ENCODE measurements around the gene FAM240A. TPM values are rescaled to one million over a fixed set of nuclear protein-coding genes. Genes with fewer than 3 reads are reported as not detected.

FAM240A gene
- total and polyA plus RNA-seq, 2 donors, result 0.05 to 0.37 TPM

DNA sequence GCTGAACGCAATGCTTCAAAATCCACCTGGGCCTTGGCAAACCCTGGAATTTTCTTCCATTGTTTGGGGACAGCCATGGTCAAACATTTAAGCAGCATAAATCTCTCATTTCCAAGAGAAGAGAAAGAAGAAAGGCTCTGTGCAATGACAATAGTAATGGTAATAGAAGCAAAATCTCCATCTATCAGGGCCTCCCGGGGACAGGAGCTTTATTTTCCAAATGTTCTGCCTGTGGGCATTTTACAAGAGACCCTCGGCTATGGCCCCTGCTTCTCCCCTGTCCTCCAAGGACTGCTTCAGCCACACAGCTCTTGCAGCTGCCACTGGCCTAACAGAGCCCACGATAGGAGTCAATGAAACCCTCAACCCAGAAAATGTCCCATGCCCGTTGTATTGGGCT is 12.7 kb upstream of the FAM240A start:
- no peaks in the 10 kb centered on the region for H3K27me3 ChIP-seq (ENCODE audit: control insufficient read depth in 2 of 2, insufficient read depth in 1 of 2, low read length in 1 of 2)
- 90% methylated on average over 5 of the region's 5 CpGs for WGBS
- H3K4me1 ChIP-seq (ENCODE audit: control insufficient read depth in 2 of 2, insufficient read depth in 2 of 2, low read length in 2 of 2), result no peaks in the 10 kb centered on the region
- no peak for DNase-seq (ENCODE audit: low read depth in 6 of 9, low spot score in 9 of 9)
- H3K36me3 ChIP-seq (ENCODE audit: control insufficient read depth in 2 of 2, insufficient read depth in 2 of 2, low read length in 1 of 2), result no peaks in the 10 kb centered on the region
- no peak overlapping the region for H3K27ac ChIP-seq (ENCODE audit: low read depth in 1 of 2, low read length in 1 of 2)
- H3K9me3 ChIP-seq (ENCODE audit: control insufficient read depth in 2 of 2, insufficient read depth in 1 of 2, low read length in 1 of 2), result no peaks in the 10 kb centered on the region
- H3K4me3 ChIP-seq (ENCODE audit: low read length in 2 of 2), result no peak overlapping the region

DNA sequence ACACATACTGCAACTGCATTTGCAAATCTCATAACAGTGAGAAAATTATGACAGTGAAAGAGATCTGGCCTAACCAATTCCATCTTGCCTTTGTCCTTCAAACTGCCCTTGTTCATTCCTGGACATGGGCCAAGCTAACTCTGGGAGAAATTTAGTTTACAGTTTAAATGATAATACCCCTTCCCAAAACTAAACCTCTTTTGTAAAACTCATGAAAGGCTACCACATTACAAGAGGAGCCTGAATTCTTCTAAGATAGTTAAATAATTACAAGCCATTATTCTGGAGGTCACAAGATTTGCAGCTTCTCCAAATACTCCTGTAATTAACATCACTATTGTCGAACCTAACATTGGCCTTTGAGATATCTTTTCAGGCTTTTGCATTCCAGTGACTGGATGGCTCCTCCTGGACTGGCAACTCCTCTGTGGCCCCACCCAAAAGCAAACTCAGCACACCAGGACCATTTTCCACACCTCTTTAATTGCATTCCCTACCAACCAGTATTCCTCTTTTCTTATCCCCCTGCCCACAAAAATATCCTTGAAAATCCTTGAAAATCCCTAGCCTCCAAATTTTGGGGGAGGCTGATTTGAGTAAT is 8.8 kb upstream of the FAM240A start:
- Histone ChIP-seq H3K4me1 (ENCODE audit: control insufficient read depth in 2 of 2, insufficient read depth in 2 of 2, low read length in 2 of 2) (no peaks in the 10 kb centered on the region), H3K36me3 (ENCODE audit: control insufficient read depth in 2 of 2, insufficient read depth in 2 of 2, low read length in 1 of 2) (no peaks in the 10 kb centered on the region), H3K4me3 (ENCODE audit: low read length in 2 of 2) (no peak overlapping the region), H3K9me3 (ENCODE audit: control insufficient read depth in 2 of 2, insufficient read depth in 1 of 2, low read length in 1 of 2) (no peaks in the 10 kb centered on the region), H3K27ac (ENCODE audit: low read depth in 1 of 2, low read length in 1 of 2) (no peak overlapping the region), H3K27me3 (ENCODE audit: control insufficient read depth in 2 of 2, insufficient read depth in 1 of 2, low read length in 1 of 2) (no peaks in the 10 kb centered on the region)
- DNase-seq (ENCODE audit: low read depth in 6 of 9, low spot score in 9 of 9), result no peak
- 93% methylated on average over 1 of the region's 1 CpG for WGBS

GRCh38 chr3:46604127-46604526 is 8.2 kb upstream of the FAM240A start:
- Histone ChIP-seq H3K4me3 (ENCODE audit: low read length in 2 of 2) (no peak overlapping the region), H3K27ac (ENCODE audit: low read depth in 1 of 2, low read length in 1 of 2) (no peak overlapping the region), H3K27me3 (ENCODE audit: control insufficient read depth in 2 of 2, insufficient read depth in 1 of 2, low read length in 1 of 2) (no peaks in the 10 kb centered on the region), H3K9me3 (ENCODE audit: control insufficient read depth in 2 of 2, insufficient read depth in 1 of 2, low read length in 1 of 2) (no peaks in the 10 kb centered on the region), H3K36me3 (ENCODE audit: control insufficient read depth in 2 of 2, insufficient read depth in 2 of 2, low read length in 1 of 2) (no peaks in the 10 kb centered on the region), H3K4me1 (ENCODE audit: control insufficient read depth in 2 of 2, insufficient read depth in 2 of 2, low read length in 2 of 2) (no peaks in the 10 kb centered on the region)
- 91% methylated on average over 2 of the region's 2 CpGs for WGBS
- DNase-seq (ENCODE audit: low read depth in 6 of 9, low spot score in 9 of 9), result no peak

DNA sequence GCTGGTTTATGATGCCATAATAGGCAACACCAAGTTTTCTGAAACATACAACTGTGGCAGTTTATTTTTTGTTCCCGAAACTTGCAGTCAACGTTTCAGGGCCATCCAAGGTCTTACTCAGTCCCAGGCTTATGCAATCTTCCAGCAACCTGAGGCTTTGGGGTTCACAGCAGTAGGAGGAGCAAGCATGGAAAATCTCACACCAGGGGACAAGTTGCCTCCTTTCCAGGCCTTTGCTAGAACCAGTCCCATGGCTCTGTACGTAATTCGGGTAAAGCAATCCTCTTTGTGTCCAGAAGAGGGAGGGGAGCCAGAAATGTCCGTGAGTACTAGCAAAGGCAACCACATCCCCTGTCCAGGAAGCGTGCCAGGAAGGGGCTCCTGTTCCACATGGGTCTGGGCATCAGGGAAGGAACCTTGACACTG is 4.7 kb upstream of the FAM240A start:
- no peaks in the 10 kb centered on the region for H3K9me3 ChIP-seq (ENCODE audit: control insufficient read depth in 2 of 2, insufficient read depth in 1 of 2, low read length in 1 of 2)
- WGBS, result 89% methylated on average over 6 of the region's 6 CpGs
- no peak overlapping the region for H3K4me3 ChIP-seq (ENCODE audit: low read length in 2 of 2)
- no peaks in the 10 kb centered on the region for H3K27me3 ChIP-seq (ENCODE audit: control insufficient read depth in 2 of 2, insufficient read depth in 1 of 2, low read length in 1 of 2)
- H3K27ac ChIP-seq (ENCODE audit: low read depth in 1 of 2, low read length in 1 of 2), result no peak overlapping the region
- no peak for DNase-seq (ENCODE audit: low read depth in 6 of 9, low spot score in 9 of 9)
- peaks cover 0 to 4% of the 10 kb centered on the region in 2 donors for H3K4me1 ChIP-seq (ENCODE audit: control insufficient read depth in 2 of 2, insufficient read depth in 2 of 2, low read length in 2 of 2)
- no peaks in the 10 kb centered on the region for H3K36me3 ChIP-seq (ENCODE audit: control insufficient read depth in 2 of 2, insufficient read depth in 2 of 2, low read length in 1 of 2)

DNA sequence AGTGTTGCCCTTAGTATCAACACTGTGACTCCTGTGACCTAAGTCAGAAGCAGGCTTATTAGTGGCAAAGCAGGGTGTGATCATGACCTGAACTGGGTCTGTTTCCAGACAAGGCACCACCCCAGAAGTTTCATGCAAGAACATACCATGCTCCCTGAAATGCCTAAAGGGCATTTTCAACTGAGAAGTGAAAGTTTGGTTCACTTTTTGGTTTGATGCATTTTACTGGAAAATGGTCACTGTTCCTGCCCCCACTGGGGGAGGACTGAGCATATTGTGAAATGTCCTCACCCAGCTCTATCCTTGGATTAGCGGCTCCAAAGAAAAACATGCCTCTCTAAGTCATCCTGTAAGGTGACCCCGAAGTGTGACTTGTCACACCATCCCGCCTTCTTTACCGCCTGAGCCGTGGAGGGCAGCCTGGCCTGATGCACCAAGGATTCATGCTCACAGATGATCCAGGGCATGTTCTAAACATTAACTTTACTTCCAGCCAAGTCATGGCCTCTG is 3.1 kb upstream of the FAM240A start:
- H3K9me3 ChIP-seq (ENCODE audit: control insufficient read depth in 2 of 2, insufficient read depth in 1 of 2, low read length in 1 of 2), result no peaks in the 10 kb centered on the region
- H3K27ac ChIP-seq (ENCODE audit: low read depth in 1 of 2, low read length in 1 of 2), result no peak overlapping the region
- H3K36me3 ChIP-seq (ENCODE audit: control insufficient read depth in 2 of 2, insufficient read depth in 2 of 2, low read length in 1 of 2), result no peaks in the 10 kb centered on the region
- H3K4me3 ChIP-seq (ENCODE audit: low read length in 2 of 2), result no peak overlapping the region
- DNase-seq (ENCODE audit: low read depth in 6 of 9, low spot score in 9 of 9), result no peak
- peaks cover 0 to 7% of the 10 kb centered on the region in 2 donors for H3K4me1 ChIP-seq (ENCODE audit: control insufficient read depth in 2 of 2, insufficient read depth in 2 of 2, low read length in 2 of 2)
- WGBS, result 87% methylated on average over 5 of the region's 5 CpGs
- H3K27me3 ChIP-seq (ENCODE audit: control insufficient read depth in 2 of 2, insufficient read depth in 1 of 2, low read length in 1 of 2), result no peaks in the 10 kb centered on the region

GRCh38 chr3:46609944-46610722 is 2.2 kb upstream of the FAM240A start:
- 94% methylated on average over 12 of the region's 12 CpGs for WGBS
- Histone ChIP-seq H3K9me3 (ENCODE audit: control insufficient read depth in 2 of 2, insufficient read depth in 1 of 2, low read length in 1 of 2) (no peaks in the 10 kb centered on the region), H3K27me3 (ENCODE audit: control insufficient read depth in 2 of 2, insufficient read depth in 1 of 2, low read length in 1 of 2) (no peaks in the 10 kb centered on the region), H3K4me1 (ENCODE audit: control insufficient read depth in 2 of 2, insufficient read depth in 2 of 2, low read length in 2 of 2) (peaks cover 0 to 7% of the 10 kb centered on the region in 2 donors), H3K4me3 (ENCODE audit: low read length in 2 of 2) (no peak overlapping the region), H3K27ac (ENCODE audit: low read depth in 1 of 2, low read length in 1 of 2) (no peak overlapping the region), H3K36me3 (ENCODE audit: control insufficient read depth in 2 of 2, insufficient read depth in 2 of 2, low read length in 1 of 2) (no peaks in the 10 kb centered on the region)
- DNase-seq (ENCODE audit: low read depth in 6 of 9, low spot score in 9 of 9), result no peak

DNA sequence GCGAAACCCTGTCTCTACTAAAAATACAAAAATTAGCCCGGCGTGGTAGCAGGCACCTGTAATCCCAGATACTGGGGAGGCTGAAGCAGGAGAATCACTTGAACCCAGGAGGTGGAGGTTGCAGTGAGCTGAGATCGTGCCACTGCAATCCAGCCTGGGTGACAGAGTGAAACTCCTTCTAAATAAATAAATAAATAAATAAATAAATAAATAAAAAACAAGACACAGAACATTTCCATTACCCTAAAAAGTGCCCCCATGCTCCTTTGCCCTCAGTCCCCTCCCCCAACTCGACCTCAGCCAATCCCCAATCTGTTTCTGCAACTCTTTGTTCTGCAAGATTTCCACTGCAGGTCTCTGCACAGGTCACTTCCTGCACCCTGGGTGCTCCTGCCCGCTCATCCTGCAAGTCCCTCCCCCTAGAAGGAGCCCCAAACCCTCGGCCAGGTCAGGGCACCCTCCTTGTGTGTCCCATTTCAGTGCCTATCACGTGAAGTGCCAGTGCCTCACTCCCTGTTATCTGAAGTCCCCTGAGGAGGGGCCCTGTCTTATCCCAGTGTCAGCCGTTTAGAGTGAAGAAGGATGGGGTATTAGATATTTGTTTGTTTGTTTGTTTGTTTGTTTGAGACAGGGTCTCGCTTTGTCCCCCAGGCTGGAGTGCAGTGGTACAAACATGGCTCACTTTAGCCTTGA is 1.1 kb downstream of the FAM240A start:
- no peak overlapping the region for H3K4me3 ChIP-seq (ENCODE audit: low read length in 2 of 2)
- no peaks in the 10 kb centered on the region for H3K36me3 ChIP-seq (ENCODE audit: control insufficient read depth in 2 of 2, insufficient read depth in 2 of 2, low read length in 1 of 2)
- WGBS, result 93% methylated on average over 10 of the region's 10 CpGs
- H3K27me3 ChIP-seq (ENCODE audit: control insufficient read depth in 2 of 2, insufficient read depth in 1 of 2, low read length in 1 of 2), result no peaks in the 10 kb centered on the region
- H3K4me1 ChIP-seq (ENCODE audit: control insufficient read depth in 2 of 2, insufficient read depth in 2 of 2, low read length in 2 of 2), result peaks cover 0 to 7% of the 10 kb centered on the region in 2 donors
- no peak for DNase-seq (ENCODE audit: low read depth in 6 of 9, low spot score in 9 of 9)
- H3K9me3 ChIP-seq (ENCODE audit: control insufficient read depth in 2 of 2, insufficient read depth in 1 of 2, low read length in 1 of 2), result no peaks in the 10 kb centered on the region
- no peak overlapping the region for H3K27ac ChIP-seq (ENCODE audit: low read depth in 1 of 2, low read length in 1 of 2)

- H3K36me3 ChIP-seq (ENCODE audit: control insufficient read depth in 2 of 2, insufficient read depth in 2 of 2, low read length in 1 of 2), result no peaks in the 10 kb centered on the region
- H3K27ac ChIP-seq (ENCODE audit: low read depth in 1 of 2, low read length in 1 of 2), result no peak overlapping the region
- peaks cover 1% of the 10 kb centered on the region in 2 donors for H3K27me3 ChIP-seq (ENCODE audit: control insufficient read depth in 2 of 2, insufficient read depth in 1 of 2, low read length in 1 of 2)
- H3K9me3 ChIP-seq (ENCODE audit: control insufficient read depth in 2 of 2, insufficient read depth in 1 of 2, low read length in 1 of 2), result no peaks in the 10 kb centered on the region
- no peak overlapping the region for H3K4me3 ChIP-seq (ENCODE audit: low read length in 2 of 2)
- DNase-seq (ENCODE audit: low read depth in 6 of 9, low spot score in 9 of 9), result no peak
- peaks cover 0 to 7% of the 10 kb centered on the region in 2 donors for H3K4me1 ChIP-seq (ENCODE audit: control insufficient read depth in 2 of 2, insufficient read depth in 2 of 2, low read length in 2 of 2)
- 96% methylated on average over 4 of the region's 4 CpGs for WGBS
Observed at GRCh38 chr3:46614431-46614830, 2.1 kb downstream of the FAM240A start.
